ENCODE data around the gene BCL3. TPM values are rescaled to one million over a fixed set of nuclear protein-coding genes. Genes with fewer than 3 reads are reported as not detected.

BCL3 gene
- total and polyA plus RNA-seq, 7 experiments from 2014 or later, result 3.3 to 107 (median 15.0) TPM

DNA sequence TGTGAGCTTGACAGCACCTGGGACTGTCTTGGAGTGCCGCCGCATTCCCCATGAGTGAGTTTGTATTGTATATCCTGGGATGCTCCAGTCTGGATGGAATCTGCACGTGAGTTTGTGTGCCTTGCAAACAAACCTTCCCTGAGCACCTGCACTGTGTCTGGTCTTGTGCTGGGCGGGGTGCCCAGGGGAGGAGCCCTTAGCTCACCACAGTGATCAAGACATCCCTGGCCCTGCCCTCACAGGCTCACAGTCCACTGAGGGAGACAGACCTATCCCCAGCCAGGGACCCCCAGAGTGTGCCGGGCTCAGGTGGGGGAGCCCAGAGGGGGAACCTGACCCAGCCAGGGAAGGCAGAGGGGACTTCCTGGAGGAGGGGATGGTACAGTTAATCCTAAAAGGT is 58.7 kb downstream of the BCL3 start:
- H3K9me3 ChIP-seq (ENCODE audit: control insufficient read depth in 2 of 3, low read length in 3 of 3), result no peaks in the 10 kb centered on the region

DNA sequence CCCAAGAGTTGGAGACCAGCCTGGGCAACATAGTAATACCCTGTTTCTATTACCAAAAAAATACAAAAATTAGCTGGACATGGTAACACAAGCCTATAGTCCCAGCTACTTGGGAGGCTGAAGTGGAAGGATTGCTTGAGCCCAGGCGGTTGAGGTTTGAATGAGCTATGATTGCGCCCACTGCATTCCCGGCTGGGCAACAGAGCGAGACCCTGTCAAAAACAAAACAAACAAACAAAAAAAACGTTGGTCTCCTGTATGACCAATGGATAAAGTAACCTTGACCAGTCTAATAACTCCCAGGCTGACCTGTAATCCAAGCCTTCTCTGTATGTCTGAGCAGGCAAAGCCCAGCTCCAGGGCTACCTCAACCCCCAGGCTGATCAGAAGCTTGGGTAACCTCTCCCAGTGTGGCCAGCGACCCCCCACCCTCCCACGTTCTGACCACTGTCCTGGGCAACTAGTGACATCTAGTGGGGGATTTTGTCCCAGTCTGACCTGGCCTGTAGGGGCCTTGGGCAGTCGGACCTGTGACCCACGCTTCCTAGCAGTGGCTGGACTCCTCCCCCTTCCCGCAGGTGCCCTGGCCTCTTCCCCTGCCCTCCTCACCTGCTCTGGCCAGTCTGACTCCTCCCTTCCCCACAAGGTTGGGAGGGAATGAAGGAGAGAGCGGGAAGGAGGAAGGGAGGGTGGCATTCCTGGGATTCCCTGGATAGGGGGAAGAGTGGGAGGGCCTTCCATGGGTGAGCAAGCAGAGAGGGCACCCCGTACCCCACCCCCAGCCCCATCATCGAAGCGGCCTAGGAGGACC is 59.3 kb downstream of the BCL3 start:
- intact Hi-C loops (cut with micrococcal nuclease), result no loop called here
- ATAC-seq, result no peak
- Histone ChIP-seq H3K4me1 (ENCODE audit: control insufficient read depth in 2 of 2, insufficient read depth in 2 of 2, low read length in 2 of 2) (peaks cover 0 to 7% of the 10 kb centered on the region in 2 donors), H3K27me3 (ENCODE audit: control insufficient read depth in 2 of 2, insufficient read depth in 2 of 2, low read length in 2 of 2) (peaks cover 0 to 4% of the 10 kb centered on the region in 2 donors), H3K4me3 (ENCODE audit: low read length) (no peak overlapping the region), H3K9me3 (ENCODE audit: control insufficient read depth in 2 of 3, low read length in 3 of 3) (no peaks in the 10 kb centered on the region), H3K36me3 (ENCODE audit: control insufficient read depth in 2 of 3, insufficient read depth in 3 of 3, low read length in 3 of 3) (no peaks in the 10 kb centered on the region), H3K27ac (ENCODE audit: low read depth, low read length) (no peak overlapping the region)
- Mint-ChIP-seq H3K4me3 (peak overlapping the region in 1 of 10 donors; percentile 76), H3K27me3 (peaks cover 8 to 31% (median 17%) of the 10 kb centered on the region in 5 donors), H3K27ac (no peak overlapping the region), H3K4me1 (peaks cover 0 to 7% (median 0%) of the 10 kb centered on the region in 7 donors), H3K9me3 (peaks cover 0 to 8% (median 0%) of the 10 kb centered on the region in 11 donors), H3K36me3 (no peaks in the 10 kb centered on the region)
- ChIA-PET CTCF (interaction anchor here (1.0 kb wide), 1 partner anchor 83 kb away, joined by 3 read pairs; no protein-coding TSS in a partner anchor), POLR2A (no interaction called here)
- no peak for DNase-seq

More for the DNA sequence above, 58.7 kb downstream of the BCL3 start:
- ChIA-PET CTCF (interaction anchor here (0.6 to 1.0 kb wide), 3 partner anchors 12 to 83 kb away, joined by 3 read pairs; no protein-coding TSS in a partner anchor), POLR2A (no interaction called here)
- no peak for DNase-seq
- Mint-ChIP-seq H3K36me3 (no peaks in the 10 kb centered on the region), H3K4me1 (peaks cover 0 to 7% (median 0%) of the 10 kb centered on the region in 7 donors), H3K27me3 (peaks cover 8 to 31% (median 17%) of the 10 kb centered on the region in 5 donors), H3K27ac (no peak overlapping the region), H3K9me3 (peaks cover 0 to 8% (median 0%) of the 10 kb centered on the region in 11 donors), H3K4me3 (peak overlapping the region in 1 of 10 donors; percentile 38)
- Histone ChIP-seq H3K27me3 (ENCODE audit: control insufficient read depth in 2 of 2, insufficient read depth in 2 of 2, low read length in 2 of 2) (peaks cover 0 to 4% of the 10 kb centered on the region in 2 donors), H3K4me1 (ENCODE audit: control insufficient read depth in 2 of 2, insufficient read depth in 2 of 2, low read length in 2 of 2) (peaks cover 0 to 7% of the 10 kb centered on the region in 2 donors), H3K36me3 (ENCODE audit: control insufficient read depth in 2 of 3, insufficient read depth in 3 of 3, low read length in 3 of 3) (no peaks in the 10 kb centered on the region), H3K4me3 (ENCODE audit: low read length) (no peak overlapping the region), H3K27ac (ENCODE audit: low read depth, low read length) (no peak overlapping the region)
- no peak for ATAC-seq
- intact Hi-C loops (cut with micrococcal nuclease), result no loop called here

DNA sequence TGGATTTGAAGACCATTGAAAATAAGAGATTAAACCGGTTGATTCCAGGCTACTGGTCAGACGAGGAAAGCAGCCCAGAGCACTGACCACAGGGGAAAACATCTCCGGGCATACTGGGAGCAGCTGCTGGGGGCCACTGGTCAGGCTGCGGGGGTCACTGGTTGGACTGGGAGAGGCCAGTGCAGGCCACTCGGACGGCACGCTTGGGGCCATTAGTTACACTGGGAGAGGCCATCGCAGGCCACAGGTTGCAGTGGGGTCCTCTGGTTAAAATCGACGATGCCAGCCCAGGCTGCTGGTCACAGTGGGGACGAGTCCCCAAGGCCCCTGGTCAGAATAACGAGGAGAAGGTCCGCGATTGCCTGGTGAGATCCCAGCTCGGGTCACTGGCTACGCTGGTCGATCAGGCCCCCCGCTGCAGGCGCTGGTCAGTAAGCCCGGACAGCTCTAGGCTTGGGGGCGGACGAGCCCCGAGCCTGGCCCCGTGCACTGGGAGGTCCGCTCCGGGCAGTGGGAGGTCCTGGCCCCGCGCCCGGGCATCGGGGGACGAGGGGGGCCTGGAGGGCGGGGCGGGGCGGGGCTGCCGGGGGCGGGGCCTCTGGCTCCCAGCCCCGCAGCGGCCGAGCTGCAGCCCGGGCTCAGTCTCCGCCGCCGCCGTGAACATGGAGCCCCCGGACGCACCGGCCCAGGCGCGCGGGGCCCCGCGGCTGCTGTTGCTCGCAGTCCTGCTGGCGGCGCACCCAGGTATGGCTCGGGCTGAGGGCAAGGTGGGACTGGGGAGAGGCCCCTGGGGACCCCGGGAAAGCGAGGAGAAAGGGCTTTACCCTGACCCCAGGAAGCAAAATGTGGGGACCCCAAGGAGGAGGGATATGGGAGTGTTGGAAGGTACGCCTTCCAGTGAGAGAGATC is 60.2 kb downstream of the BCL3 start, which contains the start of gene BCAM:
Gene BCAM, plus strand, starts transcription at position 641 of the 909 bp plus-strand sequence. Its CDS starts 22 bp downstream, at position 663.
- no peak within 1 kb of the TSS for H3K27ac Mint-ChIP-seq
- ChIA-PET POLR2A (interaction anchor here (0.6 kb wide), 1 partner anchor 28 kb away, joined by 3 read pairs; no protein-coding TSS in a partner anchor), CTCF (no interaction called here)
- intact Hi-C loops (cut with micrococcal nuclease), result no loop called here
- Histone ChIP-seq H3K4me3 (ENCODE audit: low read length) (no peak within 1 kb of the TSS), H3K36me3 (ENCODE audit: control insufficient read depth in 2 of 3, insufficient read depth in 3 of 3, low read length in 3 of 3) (no peaks in the 10 kb centered on the region), H3K9me3 (ENCODE audit: control insufficient read depth in 2 of 3, low read length in 3 of 3) (no peaks in the 10 kb centered on the region), H3K27ac (ENCODE audit: low read depth, low read length) (no peak within 1 kb of the TSS), H3K27me3 (ENCODE audit: control insufficient read depth in 2 of 2, insufficient read depth in 2 of 2, low read length in 2 of 2) (peaks cover 0 to 4% of the 10 kb centered on the region in 2 donors), H3K4me1 (ENCODE audit: control insufficient read depth in 2 of 2, insufficient read depth in 2 of 2, low read length in 2 of 2) (peaks cover 0 to 7% of the 10 kb centered on the region in 2 donors)
- ATAC-seq, result peak; percentile 32
- peaks cover 0 to 7% (median 0%) of the 10 kb centered on the region in 7 donors for H3K4me1 Mint-ChIP-seq
- H3K36me3 Mint-ChIP-seq, result no peaks in the 10 kb centered on the region
- H3K4me3 Mint-ChIP-seq, result peak within 1 kb of the TSS in 4 of 10 donors; percentile 16 to 76 (median 42)
- peaks cover 8 to 31% (median 20%) of the 10 kb centered on the region in 5 donors for H3K27me3 Mint-ChIP-seq
- no peak for DNase-seq
- H3K9me3 Mint-ChIP-seq, result peaks cover 0 to 4% (median 0%) of the 10 kb centered on the region in 11 donors

Small RNA genes lying within 50 kb of the gene (microRNA-seq; reads per million reads assigned to microRNA genes)
- not detected for gene MIR8085 (ENCODE audit: borderline microRNAs expressed)

Other genes with a start within 250 kb of the BCL3 start
- 10 to 100 TPM in 3 of 5 experiments, 1 to 10 TPM in 2; 7.5 to 17.7 (median 10.6) TPM for gene ZNF180, start 248.2 kb upstream of the BCL3 start, total RNA-seq
- 10 to 100 TPM in 1 of 2 donors, 1 to 10 TPM in 1; 6.3 to 18.6 TPM for gene ZNF180, start 248.2 kb upstream of the BCL3 start, polyA plus RNA-seq
- not detected for gene CEACAM20, start 219.0 kb upstream of the BCL3 start, total RNA-seq
- not detected for gene CEACAM20, start 219.0 kb upstream of the BCL3 start, polyA plus RNA-seq
- gene IGSF23, start 135.1 kb upstream of the BCL3 start, total RNA-seq, result not detected
- gene IGSF23, start 135.1 kb upstream of the BCL3 start, polyA plus RNA-seq, result not detected
- 1 to 10 TPM; 3.3 to 8.4 (median 4.3) TPM for gene PVR, start 104.8 kb upstream of the BCL3 start, total RNA-seq
- gene PVR, start 104.8 kb upstream of the BCL3 start, polyA plus RNA-seq, result 1 to 10 TPM in 1 of 2 donors, under 1 TPM in 1; 0.87 to 1.2 TPM
- gene CEACAM19, start 77.2 kb upstream of the BCL3 start, total RNA-seq, result 1 to 10 TPM in 4 of 5 experiments, under 1 TPM in 1; 0.63 to 3.4 (median 2.1) TPM
- gene CEACAM19, start 77.2 kb upstream of the BCL3 start, polyA plus RNA-seq, result not detected
- not detected for gene CEACAM16, start 49.6 kb upstream of the BCL3 start, total RNA-seq
- not detected for gene CEACAM16, start 49.6 kb upstream of the BCL3 start, polyA plus RNA-seq
- not detected for gene CBLC, start 29.2 kb downstream of the BCL3 start, total RNA-seq
- not detected for gene CBLC, start 29.2 kb downstream of the BCL3 start, polyA plus RNA-seq
- gene BCAM, start 60.4 kb downstream of the BCL3 start, total RNA-seq, result under 1 TPM in 1 of 5 experiments, not detected in 4; 0.42 TPM
- gene BCAM, start 60.4 kb downstream of the BCL3 start, polyA plus RNA-seq, result not detected
- gene NECTIN2, start 97.6 kb downstream of the BCL3 start, total RNA-seq, result 1 to 10 TPM in 3 of 5 experiments, under 1 TPM in 2; 0.17 to 9.2 (median 1.2) TPM
- under 1 TPM in 1 of 2 donors, not detected in 1; 0.16 TPM for gene NECTIN2, start 97.6 kb downstream of the BCL3 start, polyA plus RNA-seq
- gene TOMM40, start 142.5 kb downstream of the BCL3 start, total RNA-seq, result 10 to 100 TPM; 26.3 to 73.3 (median 37.5) TPM
- 10 to 100 TPM; 26.5 to 44.8 TPM for gene TOMM40, start 142.5 kb downstream of the BCL3 start, polyA plus RNA-seq
- 1 to 10 TPM in 4 of 5 experiments, under 1 TPM in 1; 0.41 to 7.9 (median 4.0) TPM for gene APOE, start 157.1 kb downstream of the BCL3 start, total RNA-seq
- not detected for gene APOE, start 157.1 kb downstream of the BCL3 start, polyA plus RNA-seq
- gene APOC1, start 165.9 kb downstream of the BCL3 start, total RNA-seq, result 1 to 10 TPM in 2 of 5 experiments, not detected in 3; 1.7 to 5.2 TPM
- not detected for gene APOC1, start 165.9 kb downstream of the BCL3 start, polyA plus RNA-seq
- gene APOC4, start 193.5 kb downstream of the BCL3 start, total RNA-seq, result not detected
- not detected for gene APOC4, start 193.5 kb downstream of the BCL3 start, polyA plus RNA-seq
- 1 to 10 TPM in 1 of 5 experiments, not detected in 4; 1.7 TPM for gene APOC2, start 197.3 kb downstream of the BCL3 start, total RNA-seq
- not detected for gene APOC2, start 197.3 kb downstream of the BCL3 start, polyA plus RNA-seq
- gene CLPTM1, start 206.7 kb downstream of the BCL3 start, total RNA-seq, result 10 to 100 TPM; 68.4 to 83.3 (median 76.8) TPM
- gene CLPTM1, start 206.7 kb downstream of the BCL3 start, polyA plus RNA-seq, result 10 to 100 TPM; 11.7 to 25.6 TPM

Measured in naive thymus-derived CD4-positive, alpha-beta T cell (primary cell).